Fibroblast of lung (primary cell): ENCODE results near the gene NAT16. TPM values are rescaled to one million over a fixed set of nuclear protein-coding genes. Genes with fewer than 3 reads are reported as not detected.

Source experiments
- DNase-seq, 2 donors: peaks; one replicate each; pipeline versions ENCODE4 v3.0.0 to v3.0.0-alpha.2; 2010; ENCODE audit warnings: low read depth in 2 of 2
- H2AFZ ChIP-seq: 2 replicates; pipeline ENCODE4 v1.5.1; 2012; ENCODE audit warnings: low read length, control low read depth, inconsistent platforms
- H3K27ac ChIP-seq: 2 replicates; pipeline ENCODE4 v1.5.1; 2011; ENCODE audit warnings: low read length, control low read depth; ENCODE audit not compliant: insufficient read depth
- H3K27me3 ChIP-seq: 2 replicates; pipeline ENCODE4 v1.5.1; 2011; ENCODE audit warnings: mild to moderate bottlenecking, low read length; ENCODE audit not compliant: control insufficient read depth, insufficient read depth
- H3K36me3 ChIP-seq: 2 replicates; pipeline ENCODE4 v1.5.1; 2011; ENCODE audit warnings: low read length; ENCODE audit not compliant: control insufficient read depth, insufficient read depth
- H3K4me1 ChIP-seq: 2 replicates; pipeline ENCODE4 v1.5.1; 2011; ENCODE audit warnings: low read length; ENCODE audit not compliant: control insufficient read depth, insufficient read depth; ENCODE audit errors: extremely low read depth
- H3K4me2 ChIP-seq: 2 replicates; pipeline ENCODE4 v1.5.1; 2011; ENCODE audit warnings: low read length, control low read depth; ENCODE audit not compliant: insufficient read depth; ENCODE audit errors: extremely low read depth
- H3K4me3 ChIP-seq, 4 experiments: fragments of 200-600 bp in 1 of 4; sonication (generic) in 1 of 4; replicated peaks in 1 of 4; 2 replicates each; pipeline ENCODE4 v1.5.1; 2011 to 2016; ENCODE audit warnings: low read length in 4 of 4, low read depth in 3 of 4, mild to moderate bottlenecking in 3 of 4, control low read depth in 2 of 4, inconsistent platforms in 1 of 4, mixed read lengths in 1 of 4; ENCODE audit not compliant: insufficient read depth in 1 of 4; ENCODE audit errors: control extremely low read depth in 1 of 4
- H3K79me2 ChIP-seq: 2 replicates; pipeline ENCODE4 v1.5.1; 2012; ENCODE audit warnings: mild to moderate bottlenecking, low read length, inconsistent platforms; ENCODE audit not compliant: control insufficient read depth, insufficient read depth
- H3K9ac ChIP-seq: 2 replicates; pipeline ENCODE4 v1.5.1; 2011; ENCODE audit warnings: mild to moderate bottlenecking, low read length, control low read depth; ENCODE audit not compliant: insufficient read depth
- H3K9me3 ChIP-seq: 2 replicates; pipeline ENCODE4 v1.5.1; 2012; ENCODE audit warnings: low read depth, low read length; ENCODE audit not compliant: control insufficient read depth, insufficient read depth
- H4K20me1 ChIP-seq: 2 replicates; pipeline ENCODE4 v1.5.1; 2011; ENCODE audit warnings: low read length; ENCODE audit not compliant: control insufficient read depth, insufficient read depth; ENCODE audit errors: extremely low read depth
- EZH2 ChIP-seq: IDR thresholded peaks from 2 replicates; pipeline ENCODE4 v1.5.1; 2012; ENCODE audit warnings: low read length, control low read depth, mild to moderate bottlenecking; ENCODE audit errors: missing control alignments
- polyA plus RNA-seq, 2 donors: library from polyadenylated mRNA; depleted of rRNA in 1 of 2; stranded (reverse) in 1 of 2; unstranded in 1 of 2; fragments of >200 nt; gene quantifications; 2 replicates each; pipeline ENCODE4 v1.2.1, GENCODE V29; 2011 to 2012; ENCODE audit warnings: missing spikeins in 1 of 2
- total RNA-seq: library from RNA; depleted of rRNA; stranded (reverse); fragments of >200 nt; gene quantifications from 2 replicates; pipeline ENCODE4 v1.2.1, GENCODE V29; 2014
- TF ChIP-seq, protein P1 (sequence below), 2 donors: IDR thresholded peaks in 1 of 2; conservative IDR thresholded peaks in 1 of 2; 1 replicate in 1 of 2; 2 replicates in 1 of 2; pipeline ENCODE4 v1.5.1; 2011 to 2012; ENCODE audit warnings: low read length in 2 of 2, control low read depth in 1 of 2, inconsistent platforms in 1 of 2, low read depth in 1 of 2, mild to moderate bottlenecking in 1 of 2

The NAT16 gene
- total and polyA plus RNA-seq, 2 donors (not counting 1 experiment from before 2014, with no cell fraction given) = not detected

DNA sequence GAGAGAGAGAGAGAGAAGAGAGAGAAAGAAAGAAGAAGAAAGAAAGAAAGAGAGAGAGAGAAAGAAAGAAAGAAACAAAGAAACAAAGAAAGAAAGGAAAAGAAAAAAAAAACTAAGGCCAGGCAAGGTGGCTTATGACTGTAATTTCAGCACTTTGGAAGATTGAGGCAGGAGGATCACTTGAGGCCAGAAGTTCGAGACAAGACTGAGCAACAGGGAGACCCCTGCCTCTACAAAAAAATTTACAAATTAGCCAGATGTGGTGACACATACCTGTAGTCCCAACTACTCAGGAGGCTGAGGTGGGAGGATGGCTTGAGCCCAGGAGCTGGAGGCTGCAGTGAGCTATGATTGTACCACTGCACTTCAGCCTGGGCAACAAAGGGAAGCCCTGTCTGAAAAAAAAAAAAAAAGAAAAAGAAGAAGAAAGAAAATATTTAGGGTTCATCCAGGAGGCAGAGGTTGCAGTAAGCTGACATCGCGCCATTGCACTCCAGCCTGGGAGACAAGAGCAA lies 50.4 kb downstream of the NAT16 start:
- H3K9me3 ChIP-seq = no peaks in the 10 kb centered on the region
- H3K9ac ChIP-seq = no peak overlapping the region
- peak overlapping the region; percentile 29 for H3K27ac ChIP-seq
- H3K79me2 ChIP-seq = peaks cover 41% of the 10 kb centered on the region
- H3K4me3 ChIP-seq = peak overlapping the region in 1 of 4 experiments; percentile 57
- H2AFZ ChIP-seq = no peak overlapping the region
- peaks cover 26% of the 10 kb centered on the region for H3K4me1 ChIP-seq
- H3K27me3 ChIP-seq = no peaks in the 10 kb centered on the region
- no peaks in the 10 kb centered on the region for H4K20me1 ChIP-seq
- no peak for DNase-seq
- TF ChIP-seq, protein P1, sequence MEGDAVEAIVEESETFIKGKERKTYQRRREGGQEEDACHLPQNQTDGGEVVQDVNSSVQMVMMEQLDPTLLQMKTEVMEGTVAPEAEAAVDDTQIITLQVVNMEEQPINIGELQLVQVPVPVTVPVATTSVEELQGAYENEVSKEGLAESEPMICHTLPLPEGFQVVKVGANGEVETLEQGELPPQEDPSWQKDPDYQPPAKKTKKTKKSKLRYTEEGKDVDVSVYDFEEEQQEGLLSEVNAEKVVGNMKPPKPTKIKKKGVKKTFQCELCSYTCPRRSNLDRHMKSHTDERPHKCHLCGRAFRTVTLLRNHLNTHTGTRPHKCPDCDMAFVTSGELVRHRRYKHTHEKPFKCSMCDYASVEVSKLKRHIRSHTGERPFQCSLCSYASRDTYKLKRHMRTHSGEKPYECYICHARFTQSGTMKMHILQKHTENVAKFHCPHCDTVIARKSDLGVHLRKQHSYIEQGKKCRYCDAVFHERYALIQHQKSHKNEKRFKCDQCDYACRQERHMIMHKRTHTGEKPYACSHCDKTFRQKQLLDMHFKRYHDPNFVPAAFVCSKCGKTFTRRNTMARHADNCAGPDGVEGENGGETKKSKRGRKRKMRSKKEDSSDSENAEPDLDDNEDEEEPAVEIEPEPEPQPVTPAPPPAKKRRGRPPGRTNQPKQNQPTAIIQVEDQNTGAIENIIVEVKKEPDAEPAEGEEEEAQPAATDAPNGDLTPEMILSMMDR (conservative IDR thresholded peaks at IDR 0.05 in 1 of 2, IDR thresholded peaks at IDR 0.05 in 1 of 2; ENCODE audit: low read depth in 1 of 2, low read length in 2 of 2) = no peak
- TF ChIP-seq EZH2 = no peak
- H3K4me2 ChIP-seq = peak overlapping the region; percentile 18
- peaks cover 29% of the 10 kb centered on the region for H3K36me3 ChIP-seq

DNA sequence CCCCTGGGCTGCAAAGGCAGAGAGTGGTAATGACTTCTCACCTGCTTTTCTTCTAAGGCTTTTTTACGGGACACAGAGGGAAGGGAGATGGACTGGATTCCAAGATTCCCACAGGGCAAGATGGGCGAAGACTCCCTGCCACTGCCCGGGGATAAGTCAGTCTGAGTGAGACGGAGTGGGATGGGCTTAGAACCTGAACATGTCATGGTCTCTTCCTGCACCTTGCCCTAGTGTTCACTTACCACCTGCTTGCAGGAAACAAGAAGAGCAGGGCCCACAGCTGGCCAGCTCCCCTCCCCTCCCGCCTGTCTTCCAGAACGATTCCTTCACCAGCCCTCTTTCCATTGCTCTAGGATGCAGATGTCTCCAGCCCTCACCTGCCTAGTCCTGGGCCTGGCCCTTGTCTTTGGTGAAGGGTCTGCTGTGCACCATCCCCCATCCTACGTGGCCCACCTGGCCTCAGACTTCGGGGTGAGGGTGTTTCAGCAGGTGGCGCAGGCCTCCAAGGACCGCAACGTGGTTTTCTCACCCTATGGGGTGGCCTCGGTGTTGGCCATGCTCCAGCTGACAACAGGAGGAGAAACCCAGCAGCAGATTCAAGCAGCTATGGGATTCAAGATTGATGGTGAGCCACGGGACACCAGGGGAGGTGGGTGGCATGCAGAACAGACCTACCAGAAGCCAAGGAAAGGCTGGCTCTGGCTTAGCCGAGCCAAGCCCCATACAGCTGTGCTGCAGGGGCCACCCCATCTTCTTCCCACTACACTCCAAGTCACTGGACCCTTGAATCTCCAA lies 51.9 kb downstream of the NAT16 start:
- no peak overlapping the region for H2AFZ ChIP-seq
- H4K20me1 ChIP-seq = no peaks in the 10 kb centered on the region
- peaks cover 21% of the 10 kb centered on the region for H3K36me3 ChIP-seq
- H3K9ac ChIP-seq = peak overlapping the region; percentile 61
- no peak for TF ChIP-seq EZH2
- TF ChIP-seq, protein P1 (conservative IDR thresholded peaks at IDR 0.05 in 1 of 2, IDR thresholded peaks at IDR 0.05 in 1 of 2; ENCODE audit: low read depth in 1 of 2, low read length in 2 of 2) = no peak
- peaks cover 22% of the 10 kb centered on the region for H3K4me1 ChIP-seq
- DNase-seq = no peak
- H3K4me3 ChIP-seq = peak overlapping the region; percentile 59 to 83 (median 72)
- no peaks in the 10 kb centered on the region for H3K27me3 ChIP-seq
- H3K27ac ChIP-seq = peak overlapping the region; percentile 73
- H3K9me3 ChIP-seq = no peaks in the 10 kb centered on the region
- peaks cover 39% of the 10 kb centered on the region for H3K79me2 ChIP-seq
- H3K4me2 ChIP-seq = peak overlapping the region; percentile 81

DNA sequence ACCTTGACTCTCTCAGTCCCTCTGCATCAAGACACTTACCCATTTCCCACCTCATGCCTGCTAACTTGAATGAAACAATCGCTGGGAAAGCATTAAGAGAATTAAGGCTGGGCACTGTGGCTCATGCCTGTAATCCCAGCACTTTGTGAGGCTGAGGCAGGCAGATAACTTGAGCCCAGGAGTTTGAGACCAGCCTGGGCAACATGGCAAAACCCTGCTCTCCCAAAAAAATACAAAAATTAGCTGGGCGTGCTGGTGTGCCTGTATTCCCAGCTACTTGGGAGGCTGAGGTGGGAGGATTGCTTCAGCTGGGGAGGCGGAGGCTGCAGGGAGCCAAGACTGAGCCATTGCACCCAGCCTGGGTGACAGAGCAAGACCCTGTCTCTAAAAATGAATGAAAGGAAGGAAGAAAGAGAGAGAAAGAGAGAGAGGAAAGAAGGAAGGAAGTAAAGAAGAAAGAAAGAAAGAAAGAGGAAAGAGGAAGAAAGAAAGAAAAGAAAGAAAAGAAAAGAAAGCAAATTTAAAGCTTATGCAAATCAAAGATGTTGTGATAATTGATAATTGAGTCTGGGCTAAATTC lies 52.5 kb downstream of the NAT16 start:
- H3K9ac ChIP-seq = peak overlapping the region; percentile 61
- no peak overlapping the region for H2AFZ ChIP-seq
- peaks cover 18% of the 10 kb centered on the region for H3K36me3 ChIP-seq
- no peak for DNase-seq
- no peaks in the 10 kb centered on the region for H3K9me3 ChIP-seq
- TF ChIP-seq, protein P1 (conservative IDR thresholded peaks at IDR 0.05 in 1 of 2, IDR thresholded peaks at IDR 0.05 in 1 of 2; ENCODE audit: low read depth in 1 of 2, low read length in 2 of 2) = no peak
- no peak for TF ChIP-seq EZH2
- H3K79me2 ChIP-seq = peaks cover 39% of the 10 kb centered on the region
- H3K4me1 ChIP-seq = peaks cover 28% of the 10 kb centered on the region
- peak overlapping the region; percentile 59 to 83 (median 72) for H3K4me3 ChIP-seq
- H3K27ac ChIP-seq = peak overlapping the region; percentile 73
- no peaks in the 10 kb centered on the region for H4K20me1 ChIP-seq
- no peaks in the 10 kb centered on the region for H3K27me3 ChIP-seq
- H3K4me2 ChIP-seq = peak overlapping the region; percentile 81
